ENCODE measurements around the gene NDUFB10.

- TF ChIP-seq POLR2AphosphoS5 (IDR thresholded peaks at IDR 0.05) (no peak), CTCF (IDR thresholded peaks at IDR 0.05) (no peak), POLR2A (IDR thresholded peaks at IDR 0.05) (no peak)
Observed at GRCh38 chr16:2001456-2002355, 42.4 kb downstream of the NDUFB10 start.
